ENCODE results near the gene FBXL4. TPM values are rescaled to one million over a fixed set of nuclear protein-coding genes. Genes with fewer than 3 reads are reported as not detected.

Gene FBXL4
- total and polyA plus RNA-seq, 4 experiments from 2014 or later, result 4.4 to 22.9 (median 15.9) TPM

DNA sequence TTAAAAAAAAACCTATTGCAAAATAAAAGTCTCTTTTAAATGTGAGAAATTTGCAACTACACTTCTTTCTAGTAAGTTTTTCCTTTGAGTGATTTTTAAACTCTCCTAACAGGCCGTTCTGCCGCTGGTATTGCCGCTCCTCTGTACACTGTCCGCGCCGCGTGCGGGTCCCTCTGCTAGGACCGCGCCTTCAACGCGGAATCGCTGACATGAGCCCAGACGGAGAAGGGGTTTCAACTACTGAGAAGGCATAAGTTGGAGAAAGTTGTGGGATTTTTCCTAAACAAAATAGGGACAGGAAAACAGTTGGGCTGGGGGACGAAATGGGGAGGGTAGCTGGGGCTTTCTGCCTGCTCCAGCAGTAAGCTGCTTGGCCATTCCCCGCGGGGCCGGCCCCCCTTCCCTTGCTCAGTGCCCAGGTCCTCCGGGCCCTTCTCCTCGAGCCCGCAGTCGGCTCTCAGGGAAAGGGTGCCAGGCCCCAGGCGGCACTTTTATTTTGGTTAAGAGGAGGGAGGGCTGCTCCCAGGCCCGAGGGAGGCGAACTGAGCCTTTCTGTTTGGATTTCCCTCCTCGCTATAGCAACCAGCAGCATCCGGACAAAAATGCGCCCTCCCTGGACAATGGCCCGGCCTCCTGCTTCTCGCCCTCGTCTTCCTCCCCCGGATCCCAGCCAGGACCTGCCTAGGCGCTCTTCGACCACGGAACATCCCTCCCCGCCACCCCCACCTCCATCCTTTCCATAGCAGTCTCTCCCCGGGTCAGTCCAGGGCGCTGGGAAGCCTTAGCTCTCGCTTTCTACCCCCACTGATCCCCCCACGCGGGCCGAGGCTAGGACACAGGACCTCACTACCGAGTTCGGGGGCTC, 120.2 kb downstream of the FBXL4 start:
- Mint-ChIP-seq H3K27me3 (peaks cover 69 to 70% of the 10 kb centered on the region in 2 donors), H3K4me3 (peak overlapping the region in 4 of 8 donors; percentile 20 to 49 (median 40)), H3K9me3 (peaks cover 0 to 8% (median 2%) of the 10 kb centered on the region in 8 donors), H3K27ac (peak overlapping the region in 2 of 7 donors; percentile 36 to 48), H3K36me3 (no peaks in the 10 kb centered on the region), H3K4me1 (peaks cover 28 to 66% (median 44%) of the 10 kb centered on the region in 4 donors)
- Histone ChIP-seq H3K36me3 (ENCODE audit: insufficient read depth, low read length) (no peaks in the 10 kb centered on the region), H3K27me3 (ENCODE audit: insufficient read depth, low read length) (peaks cover 84% of the 10 kb centered on the region), H3K9me3 (ENCODE audit: control insufficient read depth in 1 of 2, low read length in 2 of 2) (no peaks in the 10 kb centered on the region), H3K27ac (ENCODE audit: low read depth, low read length) (no peak overlapping the region), H3K4me3 (ENCODE audit: low read length in 2 of 2) (no peak overlapping the region), H3K4me1 (ENCODE audit: insufficient read depth, low read length) (peaks cover 50% of the 10 kb centered on the region)
- ChIA-PET CTCF (ENCODE audit: partially characterized antibody) (no interaction called here), POLR2A (ENCODE audit: partially characterized antibody) (no interaction called here)
- intact Hi-C loops (cut with micrococcal nuclease), result no loop called here
- DNase-seq, result no peak

DNA sequence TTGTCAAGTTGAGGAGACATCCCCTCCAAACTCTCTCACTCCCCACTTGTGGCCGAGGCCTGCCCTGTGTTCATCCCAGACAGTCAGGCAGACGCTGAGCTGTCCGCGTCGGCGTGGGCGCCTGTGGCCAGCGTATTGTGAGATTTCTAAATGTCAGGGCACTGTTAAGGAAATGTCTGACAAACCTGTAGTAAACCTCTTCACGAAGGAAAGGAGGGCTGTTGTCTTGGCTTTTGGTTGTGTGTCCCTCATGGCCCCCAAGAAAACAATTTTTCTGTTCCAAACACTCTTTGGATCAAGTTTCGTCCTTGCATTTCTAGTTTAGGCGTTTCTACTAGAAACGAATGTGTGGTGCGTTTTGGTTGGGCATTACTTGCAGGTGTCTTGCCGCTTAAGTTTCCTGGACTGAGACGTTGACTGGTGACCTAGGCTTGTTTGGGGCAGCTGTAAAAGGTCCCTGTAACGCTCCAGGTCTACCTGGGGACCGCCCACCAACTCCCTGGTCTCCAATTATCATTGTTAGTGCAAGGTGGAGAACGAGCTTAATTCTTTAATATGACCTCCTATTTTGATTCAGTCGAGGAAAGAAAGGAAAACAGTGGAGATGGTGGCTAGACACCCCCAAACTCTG, 122.0 kb downstream of the FBXL4 start:
- Mint-ChIP-seq H3K27me3 (peaks cover 72 to 73% of the 10 kb centered on the region in 2 donors), H3K4me3 (peak overlapping the region in 2 of 8 donors; percentile 26 to 76), H3K27ac (no peak overlapping the region), H3K9me3 (peaks cover 0 to 8% (median under 1%) of the 10 kb centered on the region in 8 donors), H3K4me1 (peaks cover 20 to 48% (median 30%) of the 10 kb centered on the region in 4 donors), H3K36me3 (no peaks in the 10 kb centered on the region)
- Histone ChIP-seq H3K36me3 (ENCODE audit: insufficient read depth, low read length) (no peaks in the 10 kb centered on the region), H3K27me3 (ENCODE audit: insufficient read depth, low read length) (peaks cover 77% of the 10 kb centered on the region), H3K9me3 (ENCODE audit: control insufficient read depth in 1 of 2, low read length in 2 of 2) (no peaks in the 10 kb centered on the region), H3K27ac (ENCODE audit: low read depth, low read length) (no peak overlapping the region), H3K4me3 (ENCODE audit: low read length in 2 of 2) (no peak overlapping the region), H3K4me1 (ENCODE audit: insufficient read depth, low read length) (peaks cover 33% of the 10 kb centered on the region)
- intact Hi-C loops (cut with micrococcal nuclease), result no loop called here
- DNase-seq, result no peak
- CTCF ChIA-PET (ENCODE audit: partially characterized antibody), result no interaction called here
- POLR2A ChIA-PET (ENCODE audit: partially characterized antibody), result no interaction called here

DNA sequence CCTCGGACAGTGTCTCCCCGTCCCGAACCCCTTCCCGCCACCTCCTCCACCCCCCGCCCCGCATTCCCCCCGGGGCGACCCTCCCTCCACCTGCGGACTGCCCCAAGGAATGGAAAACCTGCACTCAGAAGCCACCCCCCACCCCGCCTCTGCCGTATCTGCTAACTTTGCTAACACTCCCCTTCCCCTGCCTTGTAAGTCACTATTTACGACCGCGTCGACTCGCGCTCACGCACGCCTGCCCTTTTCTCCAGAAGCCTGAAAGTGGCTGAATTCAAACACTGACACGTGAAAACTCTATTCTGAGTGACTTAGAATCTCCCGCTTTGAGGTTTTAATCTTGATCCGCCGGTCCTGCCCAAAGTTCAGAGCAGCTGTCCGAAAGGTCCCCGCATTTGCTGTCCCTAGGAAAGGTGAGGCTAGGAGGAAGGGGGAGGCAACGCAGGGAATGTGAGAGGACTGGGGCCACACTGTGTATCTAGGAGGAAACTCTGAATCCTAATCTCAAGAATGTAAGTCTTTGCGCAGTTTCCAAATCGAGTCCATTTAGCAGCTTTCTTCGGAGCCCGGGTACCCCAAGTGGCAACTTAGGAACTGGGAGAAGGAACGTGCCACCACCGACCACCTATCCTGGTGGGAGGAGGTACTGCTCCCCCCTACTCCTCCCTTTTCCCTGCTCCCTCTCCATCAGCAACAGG, 122.7 kb downstream of the FBXL4 start:
- H3K27me3 ChIP-seq (ENCODE audit: insufficient read depth, low read length), result peaks cover 70% of the 10 kb centered on the region
- Mint-ChIP-seq H3K9me3 (peaks cover 0 to 8% (median under 1%) of the 10 kb centered on the region in 8 donors), H3K27ac (peak overlapping the region in 1 of 7 donors; percentile 58), H3K36me3 (no peaks in the 10 kb centered on the region), H3K4me1 (peaks cover 19 to 45% (median 29%) of the 10 kb centered on the region in 4 donors), H3K27me3 (peaks cover 68 to 71% of the 10 kb centered on the region in 2 donors), H3K4me3 (peak overlapping the region in 5 of 8 donors; percentile 50 to 79 (median 76))
- H3K36me3 ChIP-seq (ENCODE audit: insufficient read depth, low read length), result no peaks in the 10 kb centered on the region
- H3K4me1 ChIP-seq (ENCODE audit: insufficient read depth, low read length), result peaks cover 30% of the 10 kb centered on the region
- POLR2A ChIA-PET (ENCODE audit: partially characterized antibody), result no interaction called here
- H3K9me3 ChIP-seq (ENCODE audit: control insufficient read depth in 1 of 2, low read length in 2 of 2), result no peaks in the 10 kb centered on the region
- no peak for DNase-seq
- intact Hi-C loops (cut with micrococcal nuclease), result no loop called here
- H3K27ac ChIP-seq (ENCODE audit: low read depth, low read length), result no peak overlapping the region
- CTCF ChIA-PET (ENCODE audit: partially characterized antibody), result no interaction called here
- no peak overlapping the region for H3K4me3 ChIP-seq (ENCODE audit: low read length in 2 of 2)

DNA sequence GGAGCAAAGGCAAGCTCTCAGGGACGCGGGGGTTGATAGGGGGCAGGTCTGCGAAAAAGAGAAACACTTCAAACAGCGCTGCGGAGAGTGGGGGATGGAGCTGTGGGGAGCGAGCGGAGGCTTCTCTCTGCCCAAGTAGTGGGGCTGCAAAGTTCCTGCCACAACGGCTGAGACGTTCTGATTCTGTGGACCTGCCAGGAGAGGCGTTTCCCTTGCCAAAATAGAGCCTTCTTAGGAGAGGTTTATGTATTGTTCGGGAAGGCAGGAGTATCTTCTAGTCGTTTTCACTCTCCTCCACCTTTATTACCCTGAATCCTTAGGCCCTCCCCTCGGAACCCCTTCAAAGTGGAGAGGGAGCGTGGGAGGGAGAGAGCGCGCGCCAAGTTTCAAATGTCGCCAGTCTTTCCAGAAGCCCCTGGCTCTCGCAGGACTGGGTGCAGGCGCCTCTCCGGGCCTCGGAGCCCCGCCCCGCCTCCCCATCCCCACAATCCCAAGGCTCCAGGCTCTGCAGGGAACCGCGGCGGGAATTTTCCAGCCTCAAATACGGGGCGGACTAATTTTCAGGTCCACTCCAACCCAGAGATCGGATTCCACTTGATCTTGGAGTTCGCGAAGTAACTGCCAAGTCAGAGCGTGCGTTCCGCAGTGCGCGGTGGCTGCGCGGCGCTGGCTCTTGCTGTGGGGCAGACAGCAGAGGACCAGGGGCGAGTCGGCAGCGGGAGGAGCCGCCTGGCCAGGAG, 123.4 kb downstream of the FBXL4 start:
- H3K4me3 ChIP-seq (ENCODE audit: low read length in 2 of 2), result peak overlapping the region in 1 of 2 donors; percentile 20
- H3K4me3 Mint-ChIP-seq, result peak overlapping the region; percentile 8 to 85 (median 75)
- H3K27me3 ChIP-seq (ENCODE audit: insufficient read depth, low read length), result peaks cover 65% of the 10 kb centered on the region
- CTCF ChIA-PET (ENCODE audit: partially characterized antibody), result no interaction called here
- H3K4me1 Mint-ChIP-seq, result peaks cover 19 to 43% (median 27%) of the 10 kb centered on the region in 4 donors
- H3K27me3 Mint-ChIP-seq, result peaks cover 71 to 73% of the 10 kb centered on the region in 2 donors
- no peak for DNase-seq
- POLR2A ChIA-PET (ENCODE audit: partially characterized antibody), result no interaction called here
- intact Hi-C loops (cut with micrococcal nuclease), result no loop called here
- peak overlapping the region in 1 of 7 donors; percentile 43 for H3K27ac Mint-ChIP-seq
- H3K27ac ChIP-seq (ENCODE audit: low read depth, low read length), result no peak overlapping the region
- H3K9me3 ChIP-seq (ENCODE audit: control insufficient read depth in 1 of 2, low read length in 2 of 2), result no peaks in the 10 kb centered on the region
- peaks cover 29% of the 10 kb centered on the region for H3K4me1 ChIP-seq (ENCODE audit: insufficient read depth, low read length)
- no peaks in the 10 kb centered on the region for H3K36me3 ChIP-seq (ENCODE audit: insufficient read depth, low read length)
- no peaks in the 10 kb centered on the region for H3K36me3 Mint-ChIP-seq
- peaks cover 0 to 8% (median under 1%) of the 10 kb centered on the region in 8 donors for H3K9me3 Mint-ChIP-seq

DNA sequence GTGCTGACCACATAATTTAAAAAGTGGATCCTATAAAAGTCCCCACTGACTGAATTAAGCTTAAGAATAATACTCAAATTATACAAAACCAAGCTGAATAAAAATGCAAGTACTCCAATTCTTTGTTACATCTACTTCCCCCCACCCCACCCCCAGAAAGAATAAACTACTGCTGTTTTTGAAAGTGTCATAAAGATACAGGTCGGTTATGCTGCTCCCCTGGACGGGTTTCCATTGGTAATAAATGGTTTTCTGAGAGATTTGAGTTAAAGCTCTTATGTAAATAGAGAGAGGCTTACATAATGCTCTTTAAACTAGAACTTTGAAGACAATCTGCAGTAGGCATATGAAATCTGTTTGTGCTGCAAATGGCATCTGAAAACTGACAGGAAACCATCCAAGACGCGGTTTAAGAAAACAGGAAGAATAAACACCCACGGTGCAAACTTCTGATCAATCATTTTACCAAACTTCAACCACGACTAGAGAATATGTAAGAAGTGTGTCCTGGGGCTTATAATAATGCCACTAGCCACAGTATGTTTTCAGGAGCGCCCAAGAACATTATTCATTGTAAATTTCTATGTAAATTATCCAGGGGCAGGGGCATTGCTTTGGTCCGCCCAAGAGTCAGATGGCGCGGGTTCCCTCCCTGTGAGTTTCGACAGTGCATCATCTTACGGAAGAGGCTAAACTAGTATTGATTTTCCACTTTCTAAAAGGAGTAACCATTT, 124.2 kb downstream of the FBXL4 start:
- Mint-ChIP-seq H3K27me3 (peaks cover 67 to 72% of the 10 kb centered on the region in 2 donors), H3K36me3 (no peaks in the 10 kb centered on the region), H3K4me3 (peak overlapping the region; percentile 0 to 85 (median 75)), H3K9me3 (peaks cover 0 to 10% (median under 1%) of the 10 kb centered on the region in 8 donors), H3K4me1 (peaks cover 17 to 35% (median 23%) of the 10 kb centered on the region in 4 donors), H3K27ac (peak overlapping the region in 1 of 7 donors; percentile 43)
- Histone ChIP-seq H3K9me3 (ENCODE audit: control insufficient read depth in 1 of 2, low read length in 2 of 2) (no peaks in the 10 kb centered on the region), H3K4me1 (ENCODE audit: insufficient read depth, low read length) (peaks cover 24% of the 10 kb centered on the region), H3K27me3 (ENCODE audit: insufficient read depth, low read length) (peaks cover 59% of the 10 kb centered on the region), H3K36me3 (ENCODE audit: insufficient read depth, low read length) (no peaks in the 10 kb centered on the region), H3K4me3 (ENCODE audit: low read length in 2 of 2) (peak overlapping the region in 1 of 2 donors; percentile 20), H3K27ac (ENCODE audit: low read depth, low read length) (no peak overlapping the region)
- ChIA-PET POLR2A (ENCODE audit: partially characterized antibody) (no interaction called here), CTCF (ENCODE audit: partially characterized antibody) (no interaction called here)
- intact Hi-C loops (cut with micrococcal nuclease), result no loop called here
- no peak for DNase-seq

DNA sequence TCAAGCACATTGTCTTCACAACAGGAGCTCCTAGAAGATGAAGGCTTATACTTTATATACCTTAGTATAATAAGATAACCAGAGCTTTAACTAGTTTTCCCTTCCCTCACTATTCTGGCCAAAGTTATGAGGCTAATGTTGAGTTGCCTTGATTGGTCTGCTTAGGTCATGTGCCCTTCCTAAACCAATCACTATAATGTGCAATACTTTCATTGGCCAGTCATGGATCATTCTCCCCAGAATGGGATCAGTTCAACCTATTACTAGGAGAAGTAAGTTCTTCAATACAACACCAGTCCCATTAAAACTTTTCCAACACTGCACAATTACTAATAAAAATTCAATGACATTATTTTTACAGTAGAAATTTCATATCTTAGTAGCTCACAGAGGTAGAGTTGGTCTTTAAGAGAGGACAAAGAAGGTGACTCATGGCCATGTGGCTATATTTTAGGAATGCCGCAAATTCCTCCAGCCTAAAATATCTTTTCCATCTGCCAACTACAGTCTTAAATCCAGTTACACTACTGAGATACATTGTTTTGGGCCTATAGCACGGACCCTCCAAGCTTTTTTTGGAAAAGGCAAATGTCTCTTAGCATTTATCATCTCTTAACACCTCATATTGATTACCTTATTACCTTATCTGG, 125.9 kb downstream of the FBXL4 start:
- H3K36me3 Mint-ChIP-seq, result no peaks in the 10 kb centered on the region
- no peak for DNase-seq
- Histone ChIP-seq H3K27ac (ENCODE audit: low read depth, low read length) (no peak overlapping the region), H3K36me3 (ENCODE audit: insufficient read depth, low read length) (no peaks in the 10 kb centered on the region), H3K9me3 (ENCODE audit: control insufficient read depth in 1 of 2, low read length in 2 of 2) (no peaks in the 10 kb centered on the region), H3K4me1 (ENCODE audit: insufficient read depth, low read length) (peaks cover 19% of the 10 kb centered on the region), H3K27me3 (ENCODE audit: insufficient read depth, low read length) (peaks cover 45% of the 10 kb centered on the region), H3K4me3 (ENCODE audit: low read length in 2 of 2) (no peak overlapping the region)
- peaks cover 0 to 12% (median 2%) of the 10 kb centered on the region in 8 donors for H3K9me3 Mint-ChIP-seq
- no peak overlapping the region for H3K27ac Mint-ChIP-seq
- CTCF ChIA-PET (ENCODE audit: partially characterized antibody), result interaction anchor here (2.2 kb wide), 1 partner anchor 8 kb away, joined by 5 read pairs; no protein-coding TSS in a partner anchor
- intact Hi-C loops (cut with micrococcal nuclease), result no loop called here
- POLR2A ChIA-PET (ENCODE audit: partially characterized antibody), result no interaction called here
- H3K4me1 Mint-ChIP-seq, result peaks cover 12 to 21% (median 16%) of the 10 kb centered on the region in 4 donors
- H3K4me3 Mint-ChIP-seq, result no peak overlapping the region
- peaks cover 53 to 70% of the 10 kb centered on the region in 2 donors for H3K27me3 Mint-ChIP-seq
